Stimulated activated CD8-positive, alpha-beta memory T cell treated with anti-CD3 and anti-CD28 coated beads, Interleukin-15, amount 100 ng/mL, for 1 hour (primary cell): ENCODE measurements around the gene SLC10A4.

Experiments used
- DNase-seq: peaks from one replicate; pipeline ENCODE4 v3.0.0-alpha.2; 2020; ENCODE audit warnings: low read depth

SLC10A4 gene

DNA sequence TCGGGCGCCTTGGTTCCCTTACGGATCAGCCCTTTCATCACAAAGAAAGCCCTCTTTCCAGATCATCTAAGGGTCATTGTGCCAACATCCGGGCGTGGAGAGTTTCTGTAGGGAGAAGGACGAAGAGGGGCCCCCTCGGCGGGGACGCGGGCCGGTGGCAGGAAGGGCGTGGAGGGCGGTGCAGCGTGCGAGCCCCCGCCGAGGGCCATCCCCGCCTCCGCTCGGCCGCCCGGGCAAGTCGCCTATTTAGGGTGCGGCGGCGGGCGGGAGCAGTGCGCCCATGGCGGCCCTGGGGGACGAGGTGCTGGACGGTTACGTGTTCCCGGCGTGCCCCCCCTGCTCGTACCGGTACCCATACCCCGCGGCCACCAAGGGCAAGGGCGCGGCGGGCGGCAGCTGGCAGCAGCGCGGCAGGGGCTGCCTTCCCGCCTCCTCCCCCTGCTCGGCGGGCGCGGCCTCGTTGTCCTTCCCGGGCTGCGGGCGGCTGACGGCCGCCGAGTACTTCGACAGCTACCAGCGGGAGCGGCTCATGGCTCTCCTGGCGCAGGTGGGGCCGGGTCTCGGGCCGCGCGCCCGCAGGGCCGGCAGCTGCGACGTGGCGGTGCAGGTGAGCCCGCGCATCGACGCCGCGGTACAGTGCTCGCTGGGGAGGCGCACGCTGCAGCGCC is 7.0 kb downstream of the SLC10A4 start, which contains the start of gene ZAR1:
Gene ZAR1, plus strand, starts transcription at position 241 of the 668 bp plus-strand sequence. Its CDS starts 40 bp downstream, at position 281.
- no peak for DNase-seq

DNA sequence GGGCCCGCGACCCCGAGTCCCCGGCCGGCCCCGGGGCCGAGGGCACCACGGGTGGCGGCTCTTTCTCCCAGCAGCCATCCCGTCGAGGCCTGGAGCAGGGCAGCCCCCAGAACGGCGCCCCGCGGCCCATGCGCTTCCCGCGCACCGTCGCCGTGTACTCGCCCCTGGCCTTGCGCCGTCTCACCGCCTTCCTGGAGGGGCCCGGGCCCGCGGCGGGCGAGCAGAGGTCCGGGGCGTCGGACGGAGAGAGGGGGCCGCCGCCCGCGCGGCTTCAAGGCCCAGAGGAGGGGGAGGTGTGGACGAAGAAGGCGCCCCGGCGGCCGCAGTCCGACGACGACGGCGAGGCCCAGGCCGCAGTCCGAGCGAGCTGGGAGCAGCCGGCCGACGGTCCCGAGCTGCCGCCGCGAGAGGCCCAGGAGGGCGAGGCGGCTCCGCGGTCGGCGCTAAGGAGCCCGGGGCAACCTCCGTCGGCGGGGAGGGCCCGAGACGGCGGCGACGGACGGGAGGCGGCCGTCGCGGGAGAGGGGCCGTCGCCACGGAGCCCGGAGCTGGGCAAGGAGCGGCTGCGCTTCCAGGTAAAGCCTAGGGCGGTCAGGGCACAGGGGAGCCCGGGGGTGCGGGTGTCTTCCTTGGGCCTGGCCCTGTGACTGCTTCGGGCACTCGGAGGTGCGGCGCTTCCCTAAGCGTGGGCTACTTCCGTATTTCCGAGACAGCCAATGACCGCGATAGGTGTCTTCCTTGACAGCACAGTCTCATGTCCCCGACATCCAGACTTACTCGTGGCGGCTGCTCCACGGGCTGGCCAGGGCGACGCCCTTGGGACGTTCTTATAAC is 7.8 kb downstream of the SLC10A4 start:
- DNase-seq, result no peak

DNA sequence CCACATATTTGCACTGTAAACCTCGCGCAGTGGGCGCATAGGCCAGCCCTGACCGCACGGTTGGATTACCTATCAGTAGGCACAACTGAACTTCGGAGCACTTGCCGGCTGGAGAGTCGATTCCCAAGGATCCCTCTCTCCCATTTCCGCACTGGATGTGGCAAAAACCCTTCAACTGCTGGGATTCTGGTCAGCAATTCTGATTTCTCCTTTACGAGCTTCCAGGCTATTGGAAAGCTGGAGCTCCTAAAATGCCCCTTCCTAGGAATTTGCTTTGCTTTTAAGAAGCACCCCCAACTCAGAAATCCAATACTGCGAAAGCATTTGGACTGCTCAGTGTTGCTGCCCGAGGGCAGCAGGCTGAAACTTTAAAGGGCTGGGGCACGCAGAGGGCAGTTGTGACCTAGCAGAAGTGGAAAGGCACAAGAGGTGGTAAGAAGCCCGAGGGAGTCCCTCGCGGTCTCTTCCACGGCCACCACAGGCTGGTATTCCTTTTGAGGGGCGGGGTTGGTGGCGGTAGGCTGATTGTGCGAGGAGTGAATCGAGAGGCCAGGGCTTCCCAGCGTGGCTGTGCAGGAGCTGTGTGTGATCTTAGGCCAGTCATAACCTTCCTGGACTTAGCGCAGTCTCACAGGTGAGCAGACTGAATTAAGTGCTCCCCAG is 8.5 kb downstream of the SLC10A4 start:
- DNase-seq, result no peak

DNA sequence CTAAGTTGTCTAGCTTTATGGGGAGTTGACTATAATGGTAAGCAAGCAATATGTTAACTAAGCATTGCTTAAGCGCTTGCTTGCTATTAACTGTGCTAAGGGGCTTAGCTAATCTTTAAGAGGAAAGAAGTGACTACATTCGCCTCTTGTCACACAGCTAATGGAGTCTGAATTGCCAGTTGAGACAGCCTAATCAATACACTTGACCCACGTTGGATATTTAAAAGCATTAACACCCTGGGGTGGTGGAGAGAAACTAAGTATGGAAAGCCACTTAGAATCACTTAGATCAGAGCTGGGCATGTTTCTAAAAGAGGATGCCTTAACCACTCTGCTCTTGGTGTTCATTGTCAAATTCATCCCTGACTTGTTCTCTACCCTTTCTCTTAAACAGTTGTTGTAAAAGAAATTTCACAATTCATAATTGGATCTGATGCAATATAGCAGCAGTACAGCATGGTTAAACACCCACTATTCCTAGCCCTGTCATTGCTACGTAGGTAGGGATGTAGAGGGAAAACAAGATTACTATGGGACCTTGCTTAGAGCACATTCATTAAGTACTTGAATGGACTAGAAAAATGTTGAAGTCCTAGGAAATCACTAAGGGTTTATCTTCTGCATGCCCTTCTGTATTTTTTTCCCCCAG is 10.4 kb downstream of the SLC10A4 start:
- DNase-seq, result no peak

DNA sequence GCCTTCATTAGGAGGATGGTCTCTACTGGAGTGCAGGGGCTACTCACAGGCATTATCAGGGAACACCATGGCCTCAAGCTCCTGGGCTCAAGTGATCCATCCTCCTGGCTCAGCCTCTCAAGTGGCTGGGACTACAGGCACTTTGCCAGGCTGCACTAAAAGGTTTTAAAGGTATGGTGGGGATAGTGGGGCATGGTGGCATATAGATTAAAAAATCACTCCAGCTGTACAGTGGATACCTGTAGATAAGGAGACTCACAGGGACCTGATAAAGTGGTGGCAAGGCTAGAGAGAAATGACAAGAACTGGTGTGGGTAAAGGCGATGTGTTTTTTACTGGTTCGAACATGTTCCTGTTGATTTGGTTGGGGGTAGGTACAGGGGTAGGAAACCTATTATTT is 12.8 kb downstream of the SLC10A4 start:
- no peak for DNase-seq

DNA sequence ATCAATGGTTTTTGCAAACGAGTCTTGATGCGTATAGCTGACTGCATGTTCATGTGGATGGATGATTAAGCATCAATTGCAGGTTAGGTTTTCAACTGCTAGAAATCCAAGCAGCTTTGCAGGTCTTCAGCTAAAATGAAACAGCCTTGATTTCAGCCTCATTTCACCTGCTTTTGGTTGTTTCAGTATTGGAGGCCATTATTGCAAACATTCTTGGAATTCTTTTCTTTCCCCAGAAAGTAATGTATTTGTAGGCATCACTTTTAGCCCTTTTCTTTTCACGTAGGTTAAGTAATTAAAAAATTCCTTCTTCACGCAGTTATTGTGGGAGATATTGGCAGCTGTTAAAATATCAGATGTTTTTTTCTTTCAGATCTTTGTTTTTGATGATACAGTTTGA is 15.8 kb downstream of the SLC10A4 start:
- DNase-seq, result no peak

DNA sequence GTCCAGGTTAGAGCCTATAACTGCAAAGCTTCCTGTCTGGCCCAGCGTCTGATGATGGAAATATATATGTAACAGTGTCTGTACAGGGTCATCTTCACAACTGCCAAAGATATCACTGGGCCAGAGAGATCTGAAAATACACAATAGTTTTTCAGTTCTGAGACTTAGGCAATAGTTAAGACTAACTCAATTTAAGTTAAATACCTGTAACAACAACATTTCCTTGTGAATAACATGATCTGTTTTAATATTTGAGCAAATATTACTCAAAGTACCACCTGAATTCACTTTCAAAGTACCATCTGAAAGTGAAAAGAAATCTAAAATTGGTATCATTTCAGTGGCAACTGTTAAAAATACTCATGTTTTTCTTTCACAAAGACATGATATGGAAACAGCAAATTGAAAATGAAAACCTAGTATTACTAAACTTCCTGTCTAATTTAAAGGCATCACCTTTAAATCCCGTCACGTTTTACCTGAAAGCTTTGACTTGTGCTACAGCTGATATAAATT is 16.5 kb downstream of the SLC10A4 start:
- DNase-seq, result no peak

DNA sequence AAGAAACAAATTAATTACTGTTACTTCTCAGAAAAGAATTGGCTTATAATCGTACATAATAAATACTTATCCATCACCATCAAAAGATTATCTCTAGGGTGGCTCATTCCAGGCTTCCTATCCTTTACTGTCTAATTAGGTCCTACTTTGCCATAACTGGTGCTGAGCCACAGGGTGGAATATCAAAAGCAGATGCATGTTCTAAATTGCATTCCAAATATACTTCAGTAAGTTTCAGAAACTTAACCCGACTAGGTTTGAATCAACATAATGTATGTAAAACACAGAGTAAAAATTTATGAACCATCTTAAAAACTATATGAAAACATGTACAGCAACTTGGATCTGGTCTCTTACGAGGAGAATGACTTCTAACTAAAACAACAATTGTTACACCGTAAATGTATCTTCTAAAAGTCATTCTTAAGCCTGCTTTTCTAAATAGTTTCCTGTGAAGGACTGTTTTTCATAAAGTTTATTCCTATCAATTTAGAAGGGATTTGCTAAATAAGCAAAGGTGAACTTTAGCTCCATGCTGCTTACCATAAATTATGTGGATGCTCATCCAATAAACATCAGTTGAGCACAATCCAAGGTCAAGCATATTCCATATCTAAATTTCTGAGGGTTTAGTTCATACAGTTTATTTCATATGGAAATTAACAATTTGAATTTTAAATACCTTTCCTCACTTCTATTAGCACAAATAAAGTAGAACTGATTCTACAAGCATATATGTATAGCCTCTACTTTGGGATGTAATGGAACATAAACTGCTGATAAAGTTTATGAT is 20.3 kb downstream of the SLC10A4 start:
- DNase-seq, result no peak

DNA sequence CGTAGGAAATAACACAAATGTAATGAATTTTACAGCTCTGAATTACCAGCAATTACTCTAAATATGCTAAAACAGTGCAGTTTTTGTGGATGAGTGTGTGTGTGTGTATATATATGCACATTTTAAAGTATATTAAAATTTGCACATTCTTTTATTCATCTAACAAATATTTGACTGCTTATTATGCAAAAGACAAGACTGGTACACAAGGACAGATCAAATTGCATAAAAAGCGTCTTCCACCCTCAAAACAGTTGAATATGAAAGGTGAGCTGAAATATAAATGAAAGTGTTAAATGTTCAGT is 20.8 kb downstream of the SLC10A4 start:
- DNase-seq, result no peak

DNA sequence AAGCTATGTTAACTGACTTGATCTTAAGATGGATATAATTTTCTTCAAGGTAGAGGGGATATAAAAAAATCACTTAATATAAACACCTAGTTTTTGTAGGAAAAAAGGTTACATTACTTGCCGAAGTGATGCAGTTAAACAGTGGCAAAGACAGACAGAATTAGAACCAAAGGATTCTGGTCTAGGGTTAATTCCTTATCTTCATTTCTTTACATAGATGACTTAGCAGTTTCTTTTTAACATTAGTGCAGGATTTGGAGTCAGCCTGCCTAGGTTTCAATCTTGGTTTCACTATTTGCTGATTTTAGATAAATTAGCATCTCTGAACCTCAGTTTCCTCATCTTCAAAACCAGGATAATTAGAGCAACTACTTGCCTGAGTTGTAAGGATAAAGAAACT is 21.2 kb downstream of the SLC10A4 start:
- DNase-seq, result no peak

DNA sequence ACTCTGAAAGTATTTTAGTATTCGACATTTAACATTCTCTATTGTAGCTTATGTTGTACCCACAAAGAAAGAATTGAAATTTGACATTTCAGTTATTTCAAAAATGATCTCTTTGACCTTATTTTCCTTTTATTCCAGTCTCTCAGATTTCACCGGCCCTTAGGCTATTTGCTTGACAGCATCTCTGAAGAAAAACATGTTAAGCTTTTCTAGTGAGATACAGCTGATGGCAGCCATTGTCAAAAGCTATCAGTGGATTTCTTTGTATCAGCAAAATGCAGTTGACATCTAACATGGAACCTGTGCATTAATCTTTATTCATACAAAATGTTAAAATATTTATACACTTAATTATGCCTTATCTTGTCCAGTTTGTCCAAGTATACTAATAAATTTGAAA is 23.6 kb downstream of the SLC10A4 start:
- no peak for DNase-seq

DNA sequence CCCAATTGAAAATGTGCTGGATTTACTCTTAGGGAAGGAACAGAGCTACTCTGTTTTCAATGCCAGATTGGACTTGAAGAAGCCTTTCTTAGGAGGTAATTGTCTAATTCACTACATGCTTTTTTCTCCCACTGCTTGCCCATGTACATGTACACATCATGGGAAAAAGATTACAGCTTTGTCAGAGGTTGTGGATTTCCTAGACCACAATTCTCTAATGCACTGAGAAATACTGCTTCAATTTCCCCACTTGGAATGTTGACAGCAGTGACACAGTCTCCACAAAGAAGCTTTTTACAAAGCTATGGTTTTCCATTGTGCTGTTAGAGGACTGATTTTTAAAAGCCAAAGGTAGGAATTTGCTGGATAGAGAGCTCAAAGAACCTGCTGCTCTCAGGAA is 26.4 kb downstream of the SLC10A4 start:
- no peak for DNase-seq

DNA sequence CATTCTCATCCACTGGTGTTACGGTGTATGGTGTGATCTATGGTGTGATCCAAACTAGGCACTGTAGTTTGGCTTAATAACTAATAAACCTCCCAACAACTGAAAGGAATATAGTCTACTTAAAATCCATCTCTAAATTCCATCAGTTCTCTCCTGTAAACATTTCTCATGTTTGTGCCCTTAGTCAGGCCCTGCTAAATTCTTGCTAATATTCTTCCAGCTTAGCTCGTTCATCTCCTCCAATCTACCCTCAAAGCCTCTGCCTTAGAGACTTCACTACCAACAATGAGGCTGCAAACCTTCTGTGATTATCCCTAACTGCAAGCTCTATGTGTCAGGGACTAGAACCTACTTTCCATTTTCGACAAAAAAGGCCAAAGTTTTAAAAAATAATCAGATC is 35.0 kb downstream of the SLC10A4 start:
- DNase-seq, result no peak

DNA sequence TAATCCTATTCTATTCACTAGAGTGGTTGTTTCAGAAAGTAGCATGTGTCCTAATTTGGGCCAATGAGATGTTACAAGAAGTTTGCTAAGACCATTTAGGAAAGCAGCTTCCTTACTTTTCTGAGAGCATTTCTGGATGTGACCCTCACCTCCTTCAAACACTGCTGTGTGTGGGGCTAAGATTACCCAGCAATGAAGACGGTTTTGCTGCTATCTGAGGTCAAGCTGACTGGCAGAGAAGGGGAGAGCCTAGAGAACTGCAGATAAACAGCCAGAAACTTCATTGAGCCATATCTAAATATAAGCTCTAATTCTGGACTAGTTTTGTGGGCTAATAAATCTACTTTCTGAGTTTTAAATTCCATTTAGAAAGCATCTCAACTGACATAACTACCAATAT is 43.3 kb downstream of the SLC10A4 start:
- no peak for DNase-seq

DNA sequence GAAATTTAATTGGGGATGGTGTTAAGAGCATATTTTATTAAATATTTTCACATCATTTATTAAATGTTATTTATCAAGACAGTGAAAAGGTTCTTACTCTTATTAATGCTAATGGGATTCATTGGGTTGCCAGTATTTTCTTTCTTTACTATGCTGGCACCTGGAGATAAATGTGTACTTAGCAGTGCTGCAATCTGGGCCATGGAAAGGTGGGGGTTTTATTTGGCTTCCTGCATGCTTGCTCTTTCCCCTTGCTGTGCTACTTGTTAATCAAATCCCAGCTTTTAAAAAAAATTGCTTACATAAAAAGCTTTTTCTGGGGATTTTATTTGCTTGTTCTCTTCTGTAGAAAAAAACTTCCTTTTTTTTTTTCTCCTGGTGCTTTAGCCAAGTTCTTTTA is 55.2 kb downstream of the SLC10A4 start:
- DNase-seq, result no peak
